22Rv1 (cell line): ENCODE measurements around the gene MAFF.

Experiments
- H3K27ac ChIP-seq: fragments of 450-650 bp; 2 replicates; pipeline ENCODE4 v1.5.1; 2017
- CTCF ChIP-seq: fragments of 450-650 bp; IDR thresholded peaks from 2 replicates; pipeline ENCODE4 v1.5.1; 2017; ENCODE audit warnings: mild to moderate bottlenecking
- ZFX ChIP-seq: fragments of 450-650 bp; IDR thresholded peaks from 2 replicates; pipeline ENCODE4 v1.6.1; 2017; ENCODE audit warnings: antibody characterized with exemption, borderline replicate concordance

The MAFF gene

GRCh38 chr22:38191731-38192474 is 9.9 kb upstream of the MAFF start:
- TF ChIP-seq ZFX (no peak), CTCF (no peak)
- no peak overlapping the region for H3K27ac ChIP-seq

GRCh38 chr22:38192475-38192863 is 9.3 kb upstream of the MAFF start:
- no peak for TF ChIP-seq ZFX
- TF ChIP-seq CTCF, result no peak
- no peak overlapping the region for H3K27ac ChIP-seq

GRCh38 chr22:38193580-38193979 is 8.2 kb upstream of the MAFF start:
- H3K27ac ChIP-seq, result no peak overlapping the region
- TF ChIP-seq CTCF, result no peak
- TF ChIP-seq ZFX, result no peak

- TF ChIP-seq ZFX (no peak), CTCF (no peak)
- H3K27ac ChIP-seq, result no peak overlapping the region
Observed at GRCh38 chr22:38196791-38197419, 4.9 kb upstream of the MAFF start.

GRCh38 chr22:38199826-38200559 is 1.8 kb upstream of the MAFF start:
- no peak overlapping the region for H3K27ac ChIP-seq
- no peak for TF ChIP-seq CTCF
- no peak for TF ChIP-seq ZFX

GRCh38 chr22:38201371-38201710 is 453 bp upstream of the MAFF start:
- peak overlapping the region; percentile 95 for H3K27ac ChIP-seq
- TF ChIP-seq CTCF, result no peak
- no peak for TF ChIP-seq ZFX
